Measurements from ENCODE around the gene TRIM36.
A peak's percentile ranks its signal among the peaks of the same experiment; 100 is the strongest.

TRIM36 gene

GRCh38 chr5:115169487-115170133, at the start of gene TRIM36:
TSS of gene TRIM36 (minus strand) at chr5:115169908. CDS start at chr5:115169634, 274 bp downstream.
- peak; percentile 89 to 94 (median 93) for DNase-seq

- no peak for DNase-seq
Observed at GRCh38 chr5:115214541-115214940, 44.8 kb upstream of the TRIM36 start.

GRCh38 chr5:115209279-115209678, 39.6 kb upstream of the TRIM36 start:
- DNase-seq: no peak

GRCh38 chr5:115202952-115203351, 33.2 kb upstream of the TRIM36 start:
- DNase-seq: no peak

- DNase-seq: no peak
Observed at GRCh38 chr5:115196161-115196560, 26.5 kb upstream of the TRIM36 start.

GRCh38 chr5:115194676-115195075, 25.0 kb upstream of the TRIM36 start:
- no peak for DNase-seq

- DNase-seq: no peak
Observed at GRCh38 chr5:115193295-115193694, 23.6 kb upstream of the TRIM36 start.

- no peak for DNase-seq
Observed at GRCh38 chr5:115192098-115192497, 22.4 kb upstream of the TRIM36 start.

- DNase-seq: no peak
Observed at GRCh38 chr5:115191474-115192031, 21.8 kb upstream of the TRIM36 start.

- peak in 1 of 3 experiments; percentile 10 for DNase-seq
Observed at GRCh38 chr5:115190388-115190787, 20.7 kb upstream of the TRIM36 start.

GRCh38 chr5:115189866-115190265, 20.2 kb upstream of the TRIM36 start:
- peak in 1 of 3 experiments; percentile 2 for DNase-seq

- DNase-seq: no peak
Observed at GRCh38 chr5:115186794-115187193, 17.1 kb upstream of the TRIM36 start.

- DNase-seq: no peak
Observed at GRCh38 chr5:115184770-115185169, 15.1 kb upstream of the TRIM36 start.

- no peak for DNase-seq
Observed at GRCh38 chr5:115181757-115182156, 12.0 kb upstream of the TRIM36 start.

- peak; percentile 32 to 75 (median 67) for DNase-seq
Observed at GRCh38 chr5:115180165-115180709, 10.5 kb upstream of the TRIM36 start.

GRCh38 chr5:115179394-115180164, 9.9 kb upstream of the TRIM36 start:
- peak in 2 of 3 experiments; percentile 53 to 66 for DNase-seq

- DNase-seq: peak in 2 of 3 experiments; percentile 47 to 56
Observed at GRCh38 chr5:115179030-115179393, 9.3 kb upstream of the TRIM36 start.

- DNase-seq: peak in 2 of 3 experiments; percentile 35 to 43
Observed at GRCh38 chr5:115170929-115171510, 1.3 kb upstream of the TRIM36 start.

- peak in 1 of 3 experiments; percentile 57 for DNase-seq
Observed at GRCh38 chr5:115170134-115170928, 623 bp upstream of the TRIM36 start.

- DNase-seq: peak; percentile 40 to 73 (median 72)
Observed at GRCh38 chr5:115168829-115169486, 750 bp downstream of the TRIM36 start.

- DNase-seq: no peak
Observed at GRCh38 chr5:115166744-115167393, 2.8 kb downstream of the TRIM36 start.
